Measurements from ENCODE around the gene NR6A1.

DNA sequence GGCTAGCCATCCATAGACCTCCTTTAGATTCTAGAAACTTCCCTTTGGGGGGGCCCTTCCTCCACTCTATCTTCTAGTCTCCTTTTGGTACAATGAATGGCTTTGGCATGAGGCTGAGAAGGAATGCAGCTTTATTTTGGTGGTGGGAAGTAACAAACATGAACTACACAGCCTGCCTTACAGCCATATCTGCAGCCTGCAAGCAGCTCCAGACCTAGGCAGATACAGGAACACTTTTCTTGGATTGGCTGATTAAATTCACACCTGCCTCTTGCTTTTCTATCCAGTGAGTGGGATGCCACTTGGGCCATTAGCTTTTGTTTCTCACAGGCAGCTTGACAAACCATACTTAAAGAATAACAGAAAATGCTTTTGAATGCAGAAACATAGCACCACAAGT is 28.2 kb downstream of the NR6A1 start:
- TF ChIP-seq, protein P1, sequence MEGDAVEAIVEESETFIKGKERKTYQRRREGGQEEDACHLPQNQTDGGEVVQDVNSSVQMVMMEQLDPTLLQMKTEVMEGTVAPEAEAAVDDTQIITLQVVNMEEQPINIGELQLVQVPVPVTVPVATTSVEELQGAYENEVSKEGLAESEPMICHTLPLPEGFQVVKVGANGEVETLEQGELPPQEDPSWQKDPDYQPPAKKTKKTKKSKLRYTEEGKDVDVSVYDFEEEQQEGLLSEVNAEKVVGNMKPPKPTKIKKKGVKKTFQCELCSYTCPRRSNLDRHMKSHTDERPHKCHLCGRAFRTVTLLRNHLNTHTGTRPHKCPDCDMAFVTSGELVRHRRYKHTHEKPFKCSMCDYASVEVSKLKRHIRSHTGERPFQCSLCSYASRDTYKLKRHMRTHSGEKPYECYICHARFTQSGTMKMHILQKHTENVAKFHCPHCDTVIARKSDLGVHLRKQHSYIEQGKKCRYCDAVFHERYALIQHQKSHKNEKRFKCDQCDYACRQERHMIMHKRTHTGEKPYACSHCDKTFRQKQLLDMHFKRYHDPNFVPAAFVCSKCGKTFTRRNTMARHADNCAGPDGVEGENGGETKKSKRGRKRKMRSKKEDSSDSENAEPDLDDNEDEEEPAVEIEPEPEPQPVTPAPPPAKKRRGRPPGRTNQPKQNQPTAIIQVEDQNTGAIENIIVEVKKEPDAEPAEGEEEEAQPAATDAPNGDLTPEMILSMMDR (IDR thresholded peaks at IDR 0.05) = no peak
- no peak for TF ChIP-seq GATA3 (IDR thresholded peaks at IDR 0.05; ENCODE audit: borderline replicate concordance)
- TF ChIP-seq CHD4 (IDR thresholded peaks at IDR 0.05; ENCODE audit: borderline replicate concordance) = no peak
- TF ChIP-seq RNF2 (IDR thresholded peaks at IDR 0.05; ENCODE audit: borderline replicate concordance, low read depth) = no peak
- no peak for TF ChIP-seq PHF8 (IDR thresholded peaks at IDR 0.05; ENCODE audit: borderline replicate concordance, low read depth)

Measured in A549 (cell line).